GM21786 (cell line): ENCODE data around the gene GRM2.

ENCODE experiments used
- ATAC-seq: cut with Tn5 transposase; IDR thresholded peaks from one replicate; pipeline ENCODE4 v1.9.1; 2021; ENCODE audit not compliant: unreplicated experiment

The GRM2 gene

DNA sequence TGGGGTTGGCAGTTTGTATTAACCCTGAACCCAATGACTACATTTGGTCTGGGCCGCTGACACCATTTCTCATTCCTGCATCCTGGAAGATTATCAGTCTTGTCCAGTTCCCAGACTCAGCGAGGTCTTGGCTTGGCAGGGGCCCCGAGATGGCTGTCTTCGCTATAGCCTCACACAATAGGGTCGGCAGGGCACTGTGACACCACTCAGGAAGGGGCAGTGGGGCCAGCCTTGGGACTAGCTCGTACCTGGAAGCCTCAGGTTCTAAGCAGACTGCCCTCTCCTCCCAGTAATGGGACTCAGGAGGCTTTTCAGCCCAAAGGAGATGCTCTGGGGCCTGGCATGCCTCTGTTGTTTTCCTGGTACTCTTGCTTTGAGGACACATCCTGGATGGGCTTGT lies 26.7 kb upstream of the GRM2 start:
- ATAC-seq: no peak

- ATAC-seq: no peak
Observed at GRCh38 chr3:51680663-51681230, 26.1 kb upstream of the GRM2 start.

DNA sequence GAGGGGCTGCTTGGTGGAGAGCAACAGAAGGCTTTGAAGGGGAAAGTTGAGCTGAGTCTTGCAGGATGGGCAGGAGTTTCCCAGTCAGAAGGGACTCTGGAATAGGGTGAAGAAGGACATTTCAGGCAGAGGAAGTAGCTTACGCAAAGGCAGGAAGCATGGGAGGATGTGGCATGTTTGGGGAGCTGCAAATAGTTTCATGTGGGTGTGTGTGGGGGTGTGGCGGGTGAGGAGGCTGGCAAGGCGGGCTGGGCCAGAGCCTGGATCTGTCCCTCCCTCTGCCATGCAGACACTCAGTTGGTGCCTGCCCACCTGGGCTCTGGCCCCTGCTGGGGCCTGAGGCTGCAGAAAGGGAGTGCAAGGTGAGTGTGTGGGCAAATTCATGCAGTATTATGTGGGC lies 25.4 kb upstream of the GRM2 start:
- ATAC-seq: no peak

DNA sequence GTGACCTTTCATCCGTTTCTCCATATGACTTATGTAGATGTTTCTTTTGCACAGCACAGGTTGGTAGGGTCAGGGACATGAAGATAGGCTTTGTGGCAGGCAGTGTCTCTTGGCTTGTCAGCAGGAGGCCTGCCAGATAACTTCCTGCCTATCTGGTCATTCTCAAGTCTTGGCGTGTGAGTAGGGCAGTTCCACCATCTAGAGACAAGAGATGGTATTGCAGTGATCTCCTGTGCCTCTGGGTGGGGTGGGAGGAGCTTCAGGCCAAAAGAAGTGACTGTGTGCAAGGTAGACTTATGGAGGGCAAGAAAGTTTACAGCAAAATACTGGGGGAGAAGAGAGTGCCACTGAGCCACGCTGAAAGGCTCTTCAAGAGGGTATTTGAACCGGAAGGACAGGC lies 24.8 kb upstream of the GRM2 start:
- peak; percentile 88 for ATAC-seq

- ATAC-seq: no peak
Observed at GRCh38 chr3:51682526-51682925, 24.3 kb upstream of the GRM2 start.

DNA sequence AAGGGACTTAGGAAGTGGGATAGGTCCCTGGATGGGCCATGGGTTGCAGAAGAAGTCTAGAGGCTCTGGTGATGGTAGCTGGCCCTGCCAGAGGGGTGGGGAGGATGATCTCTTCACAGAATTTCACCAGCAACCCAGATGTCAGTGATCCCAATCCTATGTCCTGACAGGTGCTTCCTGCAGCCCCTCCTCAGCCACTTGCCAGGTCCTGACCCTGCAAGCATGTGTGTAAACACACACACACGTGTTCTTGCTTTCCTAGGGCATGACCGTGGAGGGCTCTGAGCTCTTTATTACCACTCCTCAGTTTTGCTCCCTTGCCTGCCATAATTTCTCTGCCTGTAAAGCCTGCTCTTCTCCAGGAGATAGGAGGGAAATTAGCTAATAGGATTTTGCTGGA lies 23.3 kb upstream of the GRM2 start:
- no peak for ATAC-seq

- ATAC-seq: no peak
Observed at GRCh38 chr3:51684971-51685751, 21.7 kb upstream of the GRM2 start.

DNA sequence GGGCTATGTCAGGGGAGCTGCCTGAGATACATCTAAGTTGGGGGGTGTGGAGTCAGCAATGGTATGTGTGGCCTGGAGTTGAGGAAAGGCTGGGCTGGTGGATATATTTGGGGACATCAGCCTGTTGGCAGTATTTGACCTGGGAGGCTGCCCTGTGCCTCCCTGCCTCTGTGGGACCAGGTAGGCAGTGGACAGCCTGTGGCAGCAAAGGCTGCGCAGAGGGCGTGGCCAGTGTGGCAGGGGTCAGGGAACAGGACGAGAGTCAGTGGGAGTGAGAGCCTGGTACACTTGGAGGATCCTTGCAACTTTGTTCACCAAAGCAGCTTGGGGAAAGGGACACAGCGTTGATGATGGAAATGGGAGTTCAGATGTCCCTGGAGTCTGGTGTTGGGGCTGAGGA lies 20.8 kb upstream of the GRM2 start:
- ATAC-seq: no peak

- peak; percentile 61 for ATAC-seq
Observed at GRCh38 chr3:51686512-51687215, 20.2 kb upstream of the GRM2 start.

GRCh38 chr3:51687431-51688205 lies 19.2 kb upstream of the GRM2 start:
- no peak for ATAC-seq

- ATAC-seq: no peak
Observed at GRCh38 chr3:51688206-51688600, 18.7 kb upstream of the GRM2 start.

- ATAC-seq: no peak
Observed at GRCh38 chr3:51691021-51691420, 15.8 kb upstream of the GRM2 start.

- ATAC-seq: no peak
Observed at GRCh38 chr3:51691949-51692348, 14.9 kb upstream of the GRM2 start.

DNA sequence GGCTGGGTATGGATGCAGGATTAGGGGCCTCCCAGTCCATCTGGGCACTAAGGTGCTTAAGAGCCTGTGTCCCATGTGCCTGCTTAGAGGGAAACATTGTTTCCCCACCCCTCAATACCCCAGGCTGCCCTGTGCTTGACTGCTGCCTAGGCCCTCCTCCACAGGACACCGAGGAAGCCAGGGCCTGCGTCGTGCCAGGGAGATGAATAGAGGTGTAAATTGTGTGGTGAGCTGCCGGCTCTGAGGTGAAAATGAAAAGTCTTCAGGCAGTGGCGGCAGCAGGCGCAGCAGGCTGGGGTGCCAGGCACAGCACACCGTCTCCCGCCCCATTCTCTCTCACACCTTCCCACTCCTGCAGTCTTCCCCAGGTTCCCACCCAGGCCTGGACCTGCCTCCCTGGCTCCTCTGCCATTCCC lies 13.9 kb upstream of the GRM2 start:
- ATAC-seq: no peak

DNA sequence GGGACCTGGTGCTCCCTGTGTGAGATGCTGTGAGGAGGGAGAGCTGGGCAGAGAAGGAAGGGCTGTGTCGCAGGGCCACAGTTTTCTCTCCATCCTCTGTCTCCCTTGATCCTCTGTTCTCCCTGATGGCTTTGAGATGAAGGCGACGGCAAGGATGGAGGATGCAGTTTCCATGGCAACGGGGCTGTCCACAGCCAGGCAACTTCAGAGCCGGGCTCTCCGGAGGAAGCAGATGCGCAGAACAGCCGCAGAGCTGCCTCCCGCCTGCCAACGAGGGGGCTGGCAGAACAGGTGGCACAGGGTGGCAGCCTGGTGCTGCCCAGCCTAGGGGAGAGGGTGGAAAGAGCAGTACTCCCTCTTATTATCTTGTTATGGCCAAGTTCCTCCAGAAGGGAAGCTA lies 9.9 kb upstream of the GRM2 start:
- ATAC-seq: no peak

DNA sequence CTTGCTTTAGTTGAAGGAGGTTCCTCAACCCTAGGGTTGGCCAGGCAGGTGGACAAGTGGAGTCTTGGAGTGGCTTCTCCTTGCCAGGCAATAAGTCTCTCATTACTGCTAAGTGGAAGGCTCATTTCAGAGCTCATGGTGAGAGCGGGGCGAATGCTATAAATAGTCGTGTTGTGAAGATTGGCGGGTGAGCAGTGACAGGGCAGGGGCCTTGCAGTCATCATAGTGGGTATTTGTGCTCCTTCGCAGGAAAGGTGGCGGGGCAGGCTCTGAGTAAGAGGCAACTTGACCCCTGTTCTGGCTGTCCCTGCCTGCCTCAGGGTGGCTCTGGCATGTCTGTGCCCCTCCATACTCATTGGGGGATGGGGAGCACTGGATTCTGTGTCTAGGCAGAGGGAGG lies 8.7 kb upstream of the GRM2 start:
- no peak for ATAC-seq

DNA sequence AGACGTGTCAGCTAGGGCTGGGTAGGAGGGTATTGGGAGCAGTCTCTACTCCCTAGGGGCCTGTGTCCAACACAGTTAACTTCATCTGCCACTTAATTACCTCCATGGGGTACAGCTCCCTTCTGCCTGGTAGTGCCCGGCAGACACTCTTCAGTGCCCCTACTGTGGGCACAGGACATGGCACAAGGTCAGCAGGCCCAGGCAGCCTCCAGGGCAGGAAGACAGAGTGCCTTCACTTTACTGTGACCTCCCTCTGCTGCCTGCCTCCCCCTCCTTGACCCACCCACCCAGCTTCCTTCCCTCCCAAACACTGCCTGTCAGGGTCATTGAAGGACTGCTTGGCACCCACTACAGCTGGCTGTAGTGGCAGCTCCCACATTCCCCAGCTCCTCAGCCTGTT lies 6.5 kb upstream of the GRM2 start:
- no peak for ATAC-seq

DNA sequence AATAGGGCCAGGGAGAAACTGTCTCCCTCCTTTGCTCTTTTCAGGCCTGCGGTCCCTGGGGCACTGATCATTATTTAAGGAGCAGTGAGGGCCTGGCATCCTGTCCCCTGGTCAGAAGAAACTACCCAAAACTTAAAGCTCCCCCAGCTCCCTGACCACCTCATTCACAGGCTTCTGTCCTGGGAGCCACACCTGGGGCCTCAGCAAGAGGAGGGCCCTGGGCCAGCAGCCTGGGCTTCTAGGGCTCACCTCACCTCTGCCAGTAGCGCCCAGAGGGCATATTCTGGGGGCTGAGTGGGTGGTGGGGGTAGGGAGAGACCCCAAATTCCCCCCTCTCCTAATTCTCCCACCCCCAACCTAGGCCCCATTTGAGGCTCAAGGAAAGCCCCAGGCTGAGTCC lies 4.7 kb upstream of the GRM2 start:
- ATAC-seq: no peak

GRCh38 chr3:51703068-51703760 lies 3.7 kb upstream of the GRM2 start:
- no peak for ATAC-seq

- no peak for ATAC-seq
Observed at GRCh38 chr3:51703761-51704510, 2.9 kb upstream of the GRM2 start.
